CD1c-positive myeloid dendritic cell (primary cell): ENCODE measurements around the gene IFNL3.

Experiments
- DNase-seq: peaks from one replicate; pipeline ENCODE4 v3.0.0-alpha.2; 2016; ENCODE audit errors: extremely low spot score

IFNL3 gene

DNA sequence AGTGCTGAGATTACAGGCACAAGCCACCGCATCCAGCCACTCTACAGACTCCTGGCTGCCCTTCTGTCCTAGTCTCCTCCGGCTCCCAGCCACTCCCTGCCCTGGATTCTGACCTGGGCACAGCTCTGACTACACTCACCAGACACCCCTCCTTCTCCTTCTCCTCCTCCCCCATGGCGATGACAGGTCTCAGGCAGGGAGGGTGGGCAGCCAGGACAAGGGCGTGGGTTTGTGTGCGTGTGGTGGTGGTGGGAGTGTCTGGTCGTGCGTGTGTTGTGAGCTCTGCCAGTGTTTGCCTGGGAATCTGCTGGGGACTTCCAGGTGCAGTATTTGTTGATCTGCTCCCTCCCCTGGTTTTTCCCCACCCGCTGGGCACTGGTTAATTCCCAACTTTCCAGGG is 51.0 kb downstream of the IFNL3 start:
- DNase-seq: no peak
